ENCODE results near the gene MPZL1.
A peak's percentile ranks its signal among the peaks of the same experiment; 100 is the strongest.

The MPZL1 gene

DNA sequence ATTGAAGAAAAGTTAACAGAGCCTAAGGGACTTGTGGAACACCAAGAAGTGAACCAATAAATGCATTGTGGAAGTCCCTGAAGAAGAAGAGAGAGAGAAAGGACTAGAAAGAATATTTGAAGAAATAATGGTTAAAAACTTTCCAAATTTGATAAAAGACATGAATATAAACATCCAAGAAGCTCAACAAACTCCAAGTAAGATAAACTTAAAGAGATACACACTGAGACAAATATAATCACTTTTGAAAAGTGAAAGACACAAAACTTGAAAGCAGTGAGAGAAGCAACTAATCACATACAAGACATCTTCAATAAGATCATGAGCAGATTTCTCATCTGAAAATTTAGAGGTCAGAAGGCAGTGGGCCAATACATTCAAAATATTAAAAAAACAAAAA is 91.2 kb downstream of the MPZL1 start:
- Histone ChIP-seq H3K27me3 (replicated peaks; ENCODE audit: control insufficient read depth, insufficient read depth, low read length) (no peaks in the 10 kb centered on the region), H3K36me3 (ENCODE audit: control insufficient read depth, insufficient read depth, low read length) (no peaks in the 10 kb centered on the region), H3K4me3 (replicated peaks; ENCODE audit: low read depth, low read length) (no peak overlapping the region)
- no peak for TF ChIP-seq CTCF (IDR thresholded peaks at IDR 0.05; ENCODE audit: insufficient read depth, low read length, poor library complexity, severe bottlenecking)
- no peak for DNase-seq (ENCODE audit: extremely low read depth, insufficient read length)

DNA sequence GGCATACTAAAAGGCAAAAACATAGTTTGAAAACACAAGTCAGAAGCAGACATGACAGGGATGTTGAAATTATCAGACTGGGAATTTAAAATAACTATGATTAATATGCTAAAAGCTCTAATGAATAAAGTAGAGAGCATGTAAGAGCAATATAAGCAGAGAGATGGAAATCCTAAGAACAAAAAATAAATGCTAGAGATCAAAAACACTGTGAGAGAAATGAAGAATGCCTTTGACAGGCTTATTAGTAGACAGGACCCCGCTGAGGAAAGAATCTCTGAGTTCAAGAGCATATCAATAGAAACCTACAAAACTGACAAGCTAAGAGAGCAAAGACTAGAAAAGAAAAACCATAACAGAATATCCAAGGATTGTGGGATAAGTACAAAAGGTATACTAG is 93.9 kb downstream of the MPZL1 start:
- Histone ChIP-seq H3K36me3 (ENCODE audit: control insufficient read depth, insufficient read depth, low read length) (no peaks in the 10 kb centered on the region), H3K27me3 (replicated peaks; ENCODE audit: control insufficient read depth, insufficient read depth, low read length) (no peaks in the 10 kb centered on the region), H3K4me3 (replicated peaks; ENCODE audit: low read depth, low read length) (no peak overlapping the region)
- TF ChIP-seq CTCF (IDR thresholded peaks at IDR 0.05; ENCODE audit: insufficient read depth, low read length, poor library complexity, severe bottlenecking): no peak
- no peak for DNase-seq (ENCODE audit: extremely low read depth, insufficient read length)

DNA sequence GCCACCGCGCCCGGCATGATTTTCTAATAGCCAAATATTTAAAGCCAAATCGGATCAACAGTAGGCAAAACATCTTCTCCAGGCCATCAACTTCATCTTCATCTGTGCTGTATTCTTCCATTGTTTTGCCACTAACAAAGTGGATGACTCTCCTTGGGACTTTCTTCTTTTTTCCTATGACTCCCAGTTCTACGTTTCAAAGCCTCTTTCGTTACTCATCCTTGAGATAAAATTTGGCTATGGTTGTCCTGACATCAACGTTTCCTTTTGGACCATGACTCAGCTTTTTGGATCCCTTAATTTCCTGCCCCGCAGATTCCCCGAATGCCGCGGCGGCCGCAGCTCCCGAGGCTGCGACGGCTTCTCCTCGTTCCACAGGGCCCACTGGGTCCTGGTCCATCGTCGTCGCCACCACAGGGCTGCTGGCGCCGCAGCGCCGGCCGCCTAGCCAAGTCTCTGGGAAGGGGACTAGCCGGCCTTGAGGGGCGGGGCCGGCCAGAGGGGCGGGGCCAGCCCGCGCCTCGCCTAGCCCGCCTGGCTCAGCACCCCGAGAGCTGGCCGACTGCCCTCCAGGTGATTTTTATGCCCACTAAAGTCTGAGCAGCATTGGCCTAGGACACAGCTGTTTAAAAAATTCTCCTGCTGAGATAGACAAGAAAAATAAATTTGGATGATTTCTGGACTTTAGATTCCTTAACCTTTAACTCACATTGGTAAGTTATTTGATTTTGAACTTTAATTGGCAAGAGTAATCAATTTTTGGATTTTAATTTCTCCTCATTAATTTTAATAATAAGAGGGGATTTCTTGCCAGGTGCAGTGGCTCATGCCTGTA is 98.3 kb downstream of the MPZL1 start:
- H3K36me3 ChIP-seq (ENCODE audit: control insufficient read depth, insufficient read depth, low read length): no peaks in the 10 kb centered on the region
- no peak for TF ChIP-seq CTCF (IDR thresholded peaks at IDR 0.05; ENCODE audit: insufficient read depth, low read length, poor library complexity, severe bottlenecking)
- H3K4me3 ChIP-seq (replicated peaks; ENCODE audit: low read depth, low read length): peak overlapping the region; percentile 45
- DNase-seq (ENCODE audit: extremely low read depth, insufficient read length): peak; percentile 28
- H3K27me3 ChIP-seq (replicated peaks; ENCODE audit: control insufficient read depth, insufficient read depth, low read length): no peaks in the 10 kb centered on the region

GRCh38 chr1:167820684-167821355 is 99.0 kb downstream of the MPZL1 start:
- no peaks in the 10 kb centered on the region for H3K27me3 ChIP-seq (replicated peaks; ENCODE audit: control insufficient read depth, insufficient read depth, low read length)
- TF ChIP-seq CTCF (IDR thresholded peaks at IDR 0.05; ENCODE audit: insufficient read depth, low read length, poor library complexity, severe bottlenecking): no peak
- H3K36me3 ChIP-seq (ENCODE audit: control insufficient read depth, insufficient read depth, low read length): no peaks in the 10 kb centered on the region
- no peak for DNase-seq (ENCODE audit: extremely low read depth, insufficient read length)
- no peak overlapping the region for H3K4me3 ChIP-seq (replicated peaks; ENCODE audit: low read depth, low read length)

DNA sequence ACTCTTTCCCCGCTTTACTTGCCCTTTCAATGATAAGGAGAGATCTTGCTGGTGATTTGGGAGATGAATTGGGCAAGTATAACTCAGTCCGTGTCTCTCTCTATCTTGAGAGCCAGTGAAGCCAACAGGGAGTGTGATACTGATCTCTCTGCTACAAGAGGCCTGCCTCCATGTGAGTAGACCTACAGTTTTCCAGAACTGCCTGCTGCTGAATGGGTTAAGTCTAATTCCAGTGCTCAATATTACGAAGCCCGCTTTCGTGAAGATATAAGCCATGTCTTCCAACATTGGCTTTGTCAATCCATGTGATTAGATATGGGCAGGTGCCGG is 99.5 kb downstream of the MPZL1 start:
- TF ChIP-seq CTCF (IDR thresholded peaks at IDR 0.05; ENCODE audit: insufficient read depth, low read length, poor library complexity, severe bottlenecking): no peak
- Histone ChIP-seq H3K27me3 (replicated peaks; ENCODE audit: control insufficient read depth, insufficient read depth, low read length) (no peaks in the 10 kb centered on the region), H3K36me3 (ENCODE audit: control insufficient read depth, insufficient read depth, low read length) (no peaks in the 10 kb centered on the region), H3K4me3 (replicated peaks; ENCODE audit: low read depth, low read length) (no peak overlapping the region)
- DNase-seq (ENCODE audit: extremely low read depth, insufficient read length): no peak

Measured in GM06990 (cell line).